PFSK-1 (cell line): ENCODE measurements around the gene PCBP3.

Experiments
- FOXP2 ChIP-seq: optimal IDR thresholded peaks from 2 replicates; pipeline ENCODE3; 2011; ENCODE audit warnings: borderline replicate concordance, control low read depth, inconsistent platforms; ENCODE audit not compliant: insufficient read depth; ENCODE audit errors: extremely low read length, extremely low read depth
- POLR2AphosphoS5 ChIP-seq: IDR thresholded peaks from 2 replicates; pipeline ENCODE4 v1.6.1; 2012; ENCODE audit warnings: low read depth, mild to moderate bottlenecking, control low read depth, low read length, moderate library complexity
- SIN3A ChIP-seq: IDR thresholded peaks from 2 replicates; pipeline ENCODE4 v1.6.1; 2012; ENCODE audit warnings: mild to moderate bottlenecking, low read length, moderate library complexity, borderline replicate concordance; ENCODE audit not compliant: insufficient read depth
- TAF1 ChIP-seq: IDR thresholded peaks from 2 replicates; pipeline ENCODE4 v1.6.1; 2012; ENCODE audit warnings: low read length, control low read depth, borderline replicate concordance; ENCODE audit not compliant: insufficient read depth
- TF ChIP-seq, protein P1 (sequence below), 2 experiments: IDR thresholded peaks; 2 replicates each; pipeline versions ENCODE4 v1.6.1 to v1.8.0; 2011 to 2012; ENCODE audit warnings: low read depth in 2 of 2, low read length in 2 of 2, control low read depth in 1 of 2, inconsistent platforms in 1 of 2, mild to moderate bottlenecking in 1 of 2, moderate library complexity in 1 of 2; ENCODE audit not compliant: insufficient read depth in 1 of 2

PCBP3 gene

GRCh38 chr21:45902292-45902995 lies 258.9 kb downstream of the PCBP3 start:
- TF ChIP-seq, protein P1, sequence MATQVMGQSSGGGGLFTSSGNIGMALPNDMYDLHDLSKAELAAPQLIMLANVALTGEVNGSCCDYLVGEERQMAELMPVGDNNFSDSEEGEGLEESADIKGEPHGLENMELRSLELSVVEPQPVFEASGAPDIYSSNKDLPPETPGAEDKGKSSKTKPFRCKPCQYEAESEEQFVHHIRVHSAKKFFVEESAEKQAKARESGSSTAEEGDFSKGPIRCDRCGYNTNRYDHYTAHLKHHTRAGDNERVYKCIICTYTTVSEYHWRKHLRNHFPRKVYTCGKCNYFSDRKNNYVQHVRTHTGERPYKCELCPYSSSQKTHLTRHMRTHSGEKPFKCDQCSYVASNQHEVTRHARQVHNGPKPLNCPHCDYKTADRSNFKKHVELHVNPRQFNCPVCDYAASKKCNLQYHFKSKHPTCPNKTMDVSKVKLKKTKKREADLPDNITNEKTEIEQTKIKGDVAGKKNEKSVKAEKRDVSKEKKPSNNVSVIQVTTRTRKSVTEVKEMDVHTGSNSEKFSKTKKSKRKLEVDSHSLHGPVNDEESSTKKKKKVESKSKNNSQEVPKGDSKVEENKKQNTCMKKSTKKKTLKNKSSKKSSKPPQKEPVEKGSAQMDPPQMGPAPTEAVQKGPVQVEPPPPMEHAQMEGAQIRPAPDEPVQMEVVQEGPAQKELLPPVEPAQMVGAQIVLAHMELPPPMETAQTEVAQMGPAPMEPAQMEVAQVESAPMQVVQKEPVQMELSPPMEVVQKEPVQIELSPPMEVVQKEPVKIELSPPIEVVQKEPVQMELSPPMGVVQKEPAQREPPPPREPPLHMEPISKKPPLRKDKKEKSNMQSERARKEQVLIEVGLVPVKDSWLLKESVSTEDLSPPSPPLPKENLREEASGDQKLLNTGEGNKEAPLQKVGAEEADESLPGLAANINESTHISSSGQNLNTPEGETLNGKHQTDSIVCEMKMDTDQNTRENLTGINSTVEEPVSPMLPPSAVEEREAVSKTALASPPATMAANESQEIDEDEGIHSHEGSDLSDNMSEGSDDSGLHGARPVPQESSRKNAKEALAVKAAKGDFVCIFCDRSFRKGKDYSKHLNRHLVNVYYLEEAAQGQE (IDR thresholded peaks at IDR 0.05; ENCODE audit: insufficient read depth in 1 of 2, low read depth in 2 of 2, low read length in 2 of 2), result no peak
- TF ChIP-seq POLR2AphosphoS5 (no peak), SIN3A (no peak), FOXP2 (no peak), TAF1 (no peak)

GRCh38 chr21:45905196-45905595 lies 261.7 kb downstream of the PCBP3 start:
- no peak for TF ChIP-seq POLR2AphosphoS5
- TF ChIP-seq SIN3A, result no peak
- TF ChIP-seq, protein P1 (IDR thresholded peaks at IDR 0.05; ENCODE audit: insufficient read depth in 1 of 2, low read depth in 2 of 2, low read length in 2 of 2), result no peak
- no peak for TF ChIP-seq TAF1
- TF ChIP-seq FOXP2, result no peak

GRCh38 chr21:45906196-45906805 lies 262.8 kb downstream of the PCBP3 start:
- TF ChIP-seq FOXP2 (no peak), SIN3A (no peak), POLR2AphosphoS5 (no peak), TAF1 (no peak)
- TF ChIP-seq, protein P1 (IDR thresholded peaks at IDR 0.05; ENCODE audit: insufficient read depth in 1 of 2, low read depth in 2 of 2, low read length in 2 of 2), result no peak

- TF ChIP-seq FOXP2, result no peak
- TF ChIP-seq POLR2AphosphoS5, result no peak
- TF ChIP-seq, protein P1 (IDR thresholded peaks at IDR 0.05; ENCODE audit: insufficient read depth in 1 of 2, low read depth in 2 of 2, low read length in 2 of 2), result no peak
- TF ChIP-seq SIN3A, result no peak
- no peak for TF ChIP-seq TAF1
Observed at GRCh38 chr21:45906859-45907258, 263.3 kb downstream of the PCBP3 start.
